Medulla oblongata (tissue), 1 donor: ENCODE results near the gene FIG4.
"Not testable (repeated sequence)": the region's sequence is repeated elsewhere in the genome, so short reads cannot be mapped to it uniquely, and the experiment has no call there.

Source experiments
- DNase-seq: peaks from one replicate; pipeline ENCODE4 v3.0.0-alpha.2; 2015; ENCODE audit errors: extremely low spot score

The FIG4 gene

DNA sequence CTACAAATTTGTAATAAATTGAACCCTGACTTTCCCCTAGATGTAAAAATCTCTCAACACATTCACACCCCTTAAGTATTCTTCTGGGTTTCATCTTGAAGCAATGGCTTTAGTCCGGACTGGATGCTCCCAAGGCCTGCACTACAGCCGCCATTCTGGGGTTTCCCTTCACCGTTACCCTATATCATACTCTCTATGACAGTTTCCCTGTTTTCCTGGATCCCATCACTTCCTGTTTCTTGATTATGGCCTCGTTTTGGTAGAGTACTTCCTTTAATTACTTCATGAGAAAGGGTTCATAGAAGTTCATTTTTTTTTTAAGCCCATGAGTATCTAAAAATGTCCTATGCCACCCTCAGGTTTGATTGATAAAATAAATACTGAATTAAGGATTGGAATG is 11.7 kb downstream of the FIG4 start:
- no peak for DNase-seq

DNA sequence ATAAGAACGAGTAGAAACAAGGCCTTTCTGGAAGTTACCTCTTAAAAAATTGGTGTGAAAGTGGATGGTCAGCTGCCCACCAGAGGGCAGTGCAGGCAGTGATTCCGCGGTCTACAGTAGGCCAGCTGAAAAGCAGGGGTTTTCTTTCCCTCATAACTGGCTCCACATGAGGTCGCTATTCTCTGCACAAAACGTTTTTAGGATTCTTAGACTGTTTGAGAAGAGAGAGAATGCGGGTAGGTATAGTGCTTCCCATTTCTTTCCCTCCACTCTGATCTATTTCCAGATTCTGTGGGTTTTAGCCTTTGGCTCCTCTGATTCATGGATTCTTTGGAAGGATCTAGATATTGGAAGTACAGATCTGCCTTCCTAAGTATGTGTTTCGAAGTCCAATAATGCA is 14.2 kb downstream of the FIG4 start:
- peak; percentile 96 for DNase-seq

- DNase-seq = no peak
Observed at GRCh38 chr6:109706513-109706912, 15.4 kb downstream of the FIG4 start.

- DNase-seq = not testable (repeated sequence)
Observed at GRCh38 chr6:109708099-109708498, 17.0 kb downstream of the FIG4 start.

- DNase-seq = no peak
Observed at GRCh38 chr6:109713097-109713496, 22.0 kb downstream of the FIG4 start.

GRCh38 chr6:109714166-109714565 is 23.1 kb downstream of the FIG4 start:
- no peak for DNase-seq

GRCh38 chr6:109714611-109715010 is 23.5 kb downstream of the FIG4 start:
- DNase-seq = no peak

- DNase-seq = no peak
Observed at GRCh38 chr6:109715616-109716015, 24.5 kb downstream of the FIG4 start.

DNA sequence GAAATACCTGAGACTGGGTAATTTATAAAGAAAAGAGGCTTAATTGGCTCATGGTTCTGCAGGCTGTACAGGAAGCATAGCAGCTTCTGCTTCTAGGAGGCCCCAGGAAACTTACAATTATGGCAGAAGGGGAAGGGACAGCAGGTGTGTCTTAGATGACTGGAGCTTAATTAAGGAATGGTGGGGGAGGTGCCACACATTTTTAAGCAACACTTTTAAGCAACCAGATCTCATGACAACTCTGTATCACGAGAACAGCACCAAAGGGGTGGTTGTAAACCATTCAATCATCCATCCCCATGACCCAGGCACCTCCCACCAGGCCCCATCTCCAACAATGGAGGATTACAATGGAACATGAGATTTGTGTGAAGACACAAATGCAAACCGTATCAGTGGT is 26.9 kb downstream of the FIG4 start:
- no peak for DNase-seq

GRCh38 chr6:109718991-109719390 is 27.9 kb downstream of the FIG4 start:
- DNase-seq = no peak

GRCh38 chr6:109720311-109720710 is 29.2 kb downstream of the FIG4 start:
- no peak for DNase-seq

DNA sequence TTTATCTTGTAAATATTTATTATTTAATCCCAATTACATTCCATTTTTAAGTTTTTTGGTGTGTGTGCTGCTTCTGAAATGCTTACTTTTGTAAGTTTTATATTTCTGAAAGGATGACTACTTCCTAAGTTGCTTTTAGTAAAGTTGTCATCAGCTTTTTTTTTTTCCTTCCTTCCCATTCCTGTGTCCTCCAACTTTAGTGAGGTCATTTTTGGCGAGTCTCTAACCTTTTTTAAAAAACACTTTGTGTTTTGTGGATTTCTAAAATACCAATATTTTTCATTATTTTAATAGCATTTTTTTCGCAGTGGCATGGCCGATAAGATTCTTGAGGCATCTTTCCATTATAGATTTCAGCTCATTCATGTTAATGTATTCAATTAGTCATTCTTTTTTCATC is 30.9 kb downstream of the FIG4 start:
- DNase-seq = no peak

- DNase-seq = no peak
Observed at GRCh38 chr6:109722564-109723254, 31.6 kb downstream of the FIG4 start.

- not testable (repeated sequence) for DNase-seq
Observed at GRCh38 chr6:109725250-109725649, 34.2 kb downstream of the FIG4 start.

GRCh38 chr6:109736273-109737025 is 45.4 kb downstream of the FIG4 start:
- no peak for DNase-seq

- DNase-seq = no peak
Observed at GRCh38 chr6:109738255-109738654, 47.2 kb downstream of the FIG4 start.

- DNase-seq = no peak
Observed at GRCh38 chr6:109738667-109739066, 47.6 kb downstream of the FIG4 start.

DNA sequence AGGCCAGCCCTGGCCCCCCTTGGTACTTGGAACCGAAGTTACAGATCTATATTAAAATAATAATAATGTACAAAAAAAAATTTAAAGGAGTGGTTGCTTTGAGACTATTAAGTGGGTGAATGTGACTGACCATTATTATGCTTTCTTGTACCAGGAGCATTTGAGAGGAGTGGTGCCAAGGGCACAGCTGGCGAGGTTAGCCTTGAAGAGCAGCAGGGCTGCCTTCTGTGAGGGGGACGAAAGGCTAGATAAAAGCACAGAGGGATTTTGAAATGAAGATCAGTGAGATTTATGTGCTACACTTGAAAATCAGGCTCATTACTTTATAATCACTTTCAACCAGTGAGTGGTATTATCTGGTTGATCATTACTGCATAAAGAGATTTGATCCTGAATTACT is 48.6 kb downstream of the FIG4 start:
- DNase-seq = no peak

GRCh38 chr6:109740787-109741186 is 49.7 kb downstream of the FIG4 start:
- no peak for DNase-seq

- DNase-seq = no peak
Observed at GRCh38 chr6:109743739-109744138, 52.6 kb downstream of the FIG4 start.

GRCh38 chr6:109744779-109745178 is 53.7 kb downstream of the FIG4 start:
- not testable (repeated sequence) for DNase-seq

DNA sequence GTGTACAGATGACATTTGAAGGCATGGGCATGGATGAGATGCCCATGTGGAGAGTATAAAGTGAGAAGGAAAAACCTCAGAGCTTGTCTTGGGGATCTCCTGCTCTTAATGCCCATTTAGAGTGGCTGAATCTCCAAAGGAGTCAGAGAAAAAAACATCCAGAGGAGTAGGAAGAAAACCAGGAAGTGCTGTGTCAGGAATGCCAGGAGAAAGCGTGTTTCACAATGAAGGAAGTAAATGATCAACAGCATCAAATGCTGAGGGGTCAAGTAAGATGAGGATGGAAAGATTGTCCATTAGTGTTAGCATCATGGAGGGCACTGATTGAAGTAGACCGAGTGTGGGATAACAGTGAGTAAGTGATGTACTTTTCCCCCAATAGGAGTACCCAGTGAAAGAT is 56.1 kb downstream of the FIG4 start:
- DNase-seq = no peak
